ENCODE measurements around the gene MTNR1B. TPM values are rescaled to one million over a fixed set of nuclear protein-coding genes. Genes with fewer than 3 reads are reported as not detected.

The MTNR1B gene
- total RNA-seq, 6 experiments from 2014 or later = not detected

GRCh38 chr11:93016595-93016994, 47.1 kb downstream of the MTNR1B start:
- ATAC-seq (no peak), DNase-seq (no peak)
- 82% methylated on average over 1 of the region's 1 CpG for WGBS (ENCODE audit: insufficient coverage, low coverage, low lambda C conversion rate, missing lambda C conversion rate)
- intact Hi-C loops (cut with DNase I) = no loop called here
- no peaks in the 10 kb centered on the region for H3K27me3 ChIP-seq
- H3K4me3 ChIP-seq = no peak overlapping the region
- no peaks in the 10 kb centered on the region for H3K9me3 ChIP-seq
- no peaks in the 10 kb centered on the region for H3K4me1 ChIP-seq
- H3K36me3 ChIP-seq = no peaks in the 10 kb centered on the region
- TF ChIP-seq POLR2A (IDR thresholded peaks at IDR 0.05) = no peak
- TF ChIP-seq, protein P1, sequence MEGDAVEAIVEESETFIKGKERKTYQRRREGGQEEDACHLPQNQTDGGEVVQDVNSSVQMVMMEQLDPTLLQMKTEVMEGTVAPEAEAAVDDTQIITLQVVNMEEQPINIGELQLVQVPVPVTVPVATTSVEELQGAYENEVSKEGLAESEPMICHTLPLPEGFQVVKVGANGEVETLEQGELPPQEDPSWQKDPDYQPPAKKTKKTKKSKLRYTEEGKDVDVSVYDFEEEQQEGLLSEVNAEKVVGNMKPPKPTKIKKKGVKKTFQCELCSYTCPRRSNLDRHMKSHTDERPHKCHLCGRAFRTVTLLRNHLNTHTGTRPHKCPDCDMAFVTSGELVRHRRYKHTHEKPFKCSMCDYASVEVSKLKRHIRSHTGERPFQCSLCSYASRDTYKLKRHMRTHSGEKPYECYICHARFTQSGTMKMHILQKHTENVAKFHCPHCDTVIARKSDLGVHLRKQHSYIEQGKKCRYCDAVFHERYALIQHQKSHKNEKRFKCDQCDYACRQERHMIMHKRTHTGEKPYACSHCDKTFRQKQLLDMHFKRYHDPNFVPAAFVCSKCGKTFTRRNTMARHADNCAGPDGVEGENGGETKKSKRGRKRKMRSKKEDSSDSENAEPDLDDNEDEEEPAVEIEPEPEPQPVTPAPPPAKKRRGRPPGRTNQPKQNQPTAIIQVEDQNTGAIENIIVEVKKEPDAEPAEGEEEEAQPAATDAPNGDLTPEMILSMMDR (IDR thresholded peaks at IDR 0.05) = no peak
- H3K27ac ChIP-seq = no peak overlapping the region

DNA sequence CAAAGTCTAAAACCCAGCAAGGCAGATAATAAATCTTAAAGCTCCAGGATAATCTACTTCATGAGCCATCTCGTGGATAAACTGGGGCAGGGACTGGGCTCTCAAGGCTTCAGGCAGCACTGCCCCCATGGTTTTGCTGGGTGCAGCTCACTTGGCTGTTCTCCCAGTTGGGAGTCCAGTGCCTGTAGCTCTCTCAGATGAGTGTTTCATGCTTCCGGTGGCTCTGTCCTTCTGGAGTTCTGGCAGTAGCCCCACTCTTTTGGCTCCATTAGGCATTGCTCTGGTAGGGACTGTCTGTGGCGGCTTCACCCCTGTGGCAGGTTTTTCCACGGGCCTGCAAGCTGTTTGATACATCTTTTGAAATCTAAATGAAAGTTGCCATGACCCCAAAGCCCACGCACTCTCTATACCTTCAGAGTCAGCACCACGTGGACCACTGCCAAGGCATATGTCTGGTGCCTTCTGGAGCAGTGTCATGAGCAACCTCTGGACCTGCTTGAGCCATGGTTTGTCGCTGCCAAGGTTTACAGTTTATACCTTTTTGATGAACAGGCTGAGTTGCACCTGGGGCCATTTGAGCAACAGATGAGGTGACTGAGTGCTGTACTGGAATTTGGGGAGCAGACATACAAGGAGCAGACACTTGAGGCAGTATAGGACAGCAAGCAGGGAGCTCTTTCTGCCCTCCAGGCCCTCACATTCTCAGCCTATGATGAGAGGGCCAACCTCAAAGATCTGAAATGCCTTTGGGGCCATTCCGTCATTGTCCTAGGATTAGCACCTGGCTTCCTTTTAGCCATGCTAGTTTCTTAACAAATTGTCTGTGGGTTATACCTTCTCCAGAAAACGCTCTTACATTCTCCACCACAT, 48.6 kb downstream of the MTNR1B start:
- ATAC-seq = peak; percentile 53 to 87 (median 70)
- DNase-seq = peak in 2 of 3 donors; percentile 52 to 53
- no peaks in the 10 kb centered on the region for H3K4me1 ChIP-seq
- H3K27me3 ChIP-seq = no peaks in the 10 kb centered on the region
- intact Hi-C loops (cut with DNase I) = no loop called here
- 82% methylated on average over 3 of the region's 9 CpGs for WGBS (ENCODE audit: insufficient coverage, low coverage, low lambda C conversion rate, missing lambda C conversion rate)
- H3K36me3 ChIP-seq = no peaks in the 10 kb centered on the region
- no peak for TF ChIP-seq POLR2A (IDR thresholded peaks at IDR 0.05)
- TF ChIP-seq, protein P1 (IDR thresholded peaks at IDR 0.05) = no peak
- H3K9me3 ChIP-seq = no peaks in the 10 kb centered on the region
- H3K4me3 ChIP-seq = no peak overlapping the region
- no peak overlapping the region for H3K27ac ChIP-seq

- intact Hi-C loops (cut with DNase I) = no loop called here
- no peak overlapping the region for H3K4me3 ChIP-seq
- TF ChIP-seq, protein P1 (IDR thresholded peaks at IDR 0.05) = no peak
- no peak for ATAC-seq
- H3K4me1 ChIP-seq = peaks cover 0 to 10% (median 2%) of the 10 kb centered on the region in 4 donors
- DNase-seq = no peak
- H3K9me3 ChIP-seq = no peaks in the 10 kb centered on the region
- 69% methylated on average over 4 of the region's 5 CpGs for WGBS (ENCODE audit: insufficient coverage, low coverage, low lambda C conversion rate, missing lambda C conversion rate)
- H3K36me3 ChIP-seq = no peaks in the 10 kb centered on the region
- no peaks in the 10 kb centered on the region for H3K27me3 ChIP-seq
- H3K27ac ChIP-seq = no peak overlapping the region
Measured at GRCh38 chr11:93020248-93021046, 51.0 kb downstream of the MTNR1B start.

DNA sequence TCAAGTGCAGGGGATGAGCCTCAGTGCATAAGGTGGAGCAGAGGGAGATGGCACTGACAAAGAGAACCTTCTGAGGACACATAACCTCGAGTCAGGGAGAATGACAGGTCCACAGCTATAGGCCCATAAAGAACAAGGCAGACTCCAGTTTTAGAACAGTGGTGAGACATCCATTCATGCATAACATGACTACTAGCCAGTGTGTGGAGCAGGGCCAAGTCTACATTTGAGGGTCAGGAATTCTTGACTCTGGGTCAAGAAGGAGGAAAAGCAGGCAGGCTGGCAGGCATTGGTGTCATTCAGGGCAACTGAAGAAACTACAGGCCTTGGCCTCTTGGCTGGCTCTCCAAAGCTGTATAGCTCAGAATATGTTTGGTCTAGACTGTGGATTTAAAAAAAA, 54.9 kb downstream of the MTNR1B start:
- Histone ChIP-seq H3K27me3 (no peaks in the 10 kb centered on the region), H3K4me1 (peaks cover 0 to 32% (median 2%) of the 10 kb centered on the region in 4 donors), H3K4me3 (no peak overlapping the region), H3K27ac (peak overlapping the region in 1 of 3 donors; percentile 72), H3K36me3 (no peaks in the 10 kb centered on the region), H3K9me3 (no peaks in the 10 kb centered on the region)
- no peak for TF ChIP-seq POLR2A (IDR thresholded peaks at IDR 0.05)
- TF ChIP-seq, protein P1 (IDR thresholded peaks at IDR 0.05) = no peak
- 57% methylated on average over 1 of the region's 1 CpG for whole genome bisulfite sequencing (ENCODE audit: insufficient coverage, low coverage, low lambda C conversion rate, missing lambda C conversion rate)
- DNase-seq = no peak
- ATAC-seq = no peak
- intact Hi-C loops (cut with DNase I) = no loop called here

Measured in right lobe of liver (tissue), 6 donors.